Astrocyte (in vitro differentiated cells and primary cell): ENCODE data around the gene TXNDC17. TPM values are rescaled to one million over a fixed set of nuclear protein-coding genes. Genes with fewer than 3 reads are reported as not detected.

ENCODE experiments used
- DNase-seq: peaks from one replicate; pipeline ENCODE4 v3.0.0-alpha.2; 2010; ENCODE audit warnings: low read depth
- FAIRE-seq: peaks from 2 replicates; lab custom pipeline; 2011; peaks lifted over from hg19 to GRCh38; lab: Jason Lieb, UNC
- H2AFZ ChIP-seq: 2 replicates; pipeline ENCODE4 v1.6.0; 2012; ENCODE audit warnings: low read depth, low read length, inconsistent platforms
- H3K27ac ChIP-seq: 2 replicates; pipeline ENCODE4 v1.5.1; 2011; ENCODE audit warnings: low read depth, low read length, inconsistent platforms
- H3K27me3 ChIP-seq: 2 replicates; pipeline ENCODE4 v1.6.0; 2011; ENCODE audit warnings: low read length, inconsistent platforms; ENCODE audit not compliant: insufficient read depth
- H3K36me3 ChIP-seq: 2 replicates; pipeline ENCODE4 v1.5.1; 2011; ENCODE audit warnings: low read length, inconsistent platforms; ENCODE audit not compliant: insufficient read depth
- H3K4me1 ChIP-seq: 2 replicates; pipeline ENCODE4 v1.5.1; 2011; ENCODE audit warnings: low read length, inconsistent platforms; ENCODE audit not compliant: insufficient read depth
- H3K4me2 ChIP-seq: 2 replicates; pipeline ENCODE4 v1.6.0; 2012; ENCODE audit warnings: low read length, inconsistent platforms
- H3K4me3 ChIP-seq: 2 replicates; pipeline ENCODE4 v1.5.1; 2011; ENCODE audit warnings: low read depth, mild to moderate bottlenecking, low read length, inconsistent platforms; ENCODE audit not compliant: insufficient read depth
- H3K79me2 ChIP-seq: 2 replicates; pipeline ENCODE4 v1.6.0; 2012; ENCODE audit warnings: mild to moderate bottlenecking, low read length, inconsistent platforms; ENCODE audit not compliant: insufficient read depth
- H3K9ac ChIP-seq: 2 replicates; pipeline ENCODE4 v1.6.0; 2012; ENCODE audit warnings: mild to moderate bottlenecking, low read length, inconsistent platforms
- H3K9me3 ChIP-seq: 2 replicates; pipeline ENCODE4 v1.5.1; 2012; ENCODE audit warnings: low read depth, mild to moderate bottlenecking, low read length, inconsistent platforms; ENCODE audit not compliant: insufficient read depth
- H4K20me1 ChIP-seq: 2 replicates; pipeline ENCODE4 v1.6.0; 2012; ENCODE audit warnings: low read length, inconsistent platforms; ENCODE audit not compliant: insufficient read depth
- H3K27ac Mint-ChIP-seq: one replicate; pipeline ENCODE4 v1.8.0; 2021; ENCODE audit warnings: mild to moderate bottlenecking, mixed read lengths; ENCODE audit not compliant: unreplicated experiment
- H3K27me3 Mint-ChIP-seq: one replicate; pipeline ENCODE4 v1.8.0; 2021; ENCODE audit warnings: low read depth, mixed read lengths; ENCODE audit not compliant: unreplicated experiment
- H3K36me3 Mint-ChIP-seq: one replicate; pipeline ENCODE4 v1.8.0; 2021; ENCODE audit warnings: low read depth, mixed read lengths; ENCODE audit not compliant: unreplicated experiment
- H3K4me1 Mint-ChIP-seq: one replicate; pipeline ENCODE4 v1.8.0; 2021; ENCODE audit warnings: low read depth, mixed read lengths; ENCODE audit not compliant: unreplicated experiment
- H3K4me3 Mint-ChIP-seq: one replicate; pipeline ENCODE4 v1.8.0; 2021; ENCODE audit warnings: mild to moderate bottlenecking, moderate library complexity, mixed read lengths; ENCODE audit not compliant: unreplicated experiment
- H3K9me3 Mint-ChIP-seq: one replicate; pipeline ENCODE4 v1.8.0; 2021; ENCODE audit warnings: mild to moderate bottlenecking, mixed read lengths; ENCODE audit not compliant: unreplicated experiment
- EZH2 ChIP-seq: IDR thresholded peaks from 2 replicates; pipeline ENCODE4 v1.6.1; 2012; ENCODE audit warnings: mild to moderate bottlenecking, low read length, inconsistent platforms; ENCODE audit not compliant: insufficient read depth
- total RNA-seq: library from RNA; stranded (reverse); gene quantifications from 2 replicates; pipeline ENCODE4 v1.2.1, GENCODE V29; 2021
- TF ChIP-seq, protein P1 (sequence below): IDR thresholded peaks from 2 replicates; pipeline ENCODE4 v1.5.1; 2011; ENCODE audit warnings: low read depth, mild to moderate bottlenecking, inconsistent platforms, low read length, moderate library complexity; ENCODE audit not compliant: insufficient read depth

The TXNDC17 gene
- total RNA-seq, 1 donor from 2014 or later, result 158 TPM

DNA sequence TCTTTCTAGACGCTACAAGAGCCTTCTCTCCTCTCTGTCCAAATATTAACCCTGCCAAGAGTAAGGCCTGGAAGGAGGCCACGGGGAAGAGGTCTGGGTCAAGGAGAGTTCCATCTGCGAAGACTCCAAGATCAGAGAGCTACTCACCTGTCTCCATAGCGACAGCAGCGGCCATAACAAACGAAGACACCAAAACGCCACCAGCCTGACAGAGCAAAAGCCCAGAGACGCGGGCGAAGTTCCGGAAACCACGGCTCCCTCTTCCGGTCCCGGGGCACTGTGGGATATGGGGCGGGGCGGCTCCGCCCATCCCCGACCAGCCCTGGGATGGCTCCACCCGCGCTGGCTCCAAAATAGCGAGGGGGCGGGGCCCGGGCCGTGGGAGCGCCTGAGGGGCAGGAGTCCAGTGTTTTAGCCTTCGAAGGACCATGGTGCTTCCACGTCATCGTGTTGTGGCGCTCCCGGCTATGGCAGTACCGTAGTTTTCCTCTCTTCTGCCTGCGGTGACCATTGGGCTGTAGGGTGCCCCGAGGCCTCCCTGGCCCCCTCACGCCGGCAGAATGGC, 10.6 kb downstream of the TXNDC17 start, which contains the start of the genes C17orf100 and MED31:
Gene C17orf100 (plus strand): TSS at position 409 of the 565 bp plus-strand sequence. CDS start 152 bp downstream, at position 561.
Gene MED31 (minus strand): TSS at position 252 of the 565 bp plus-strand sequence. CDS start 77 bp downstream, at position 175.
- Mint-ChIP-seq H3K9me3 (peaks cover 2% of the 10 kb centered on the region), H3K27ac (peak within 1 kb of the TSS; percentile 100), H3K27me3 (peaks cover 19% of the 10 kb centered on the region), H3K36me3 (peaks cover 5% of the 10 kb centered on the region), H3K4me1 (peaks cover 22% of the 10 kb centered on the region), H3K4me3 (peak within 1 kb of the TSS; percentile 100)
- Histone ChIP-seq H4K20me1 (peaks cover 33% of the 10 kb centered on the region), H3K36me3 (peaks cover 9% of the 10 kb centered on the region), H3K4me1 (peaks cover 30% of the 10 kb centered on the region), H3K4me2 (peak within 1 kb of the TSS; percentile 99), H3K9ac (peak within 1 kb of the TSS; percentile 99), H3K27me3 (peaks cover 28% of the 10 kb centered on the region), H3K9me3 (peaks cover 5% of the 10 kb centered on the region), H2AFZ (peak within 1 kb of the TSS; percentile 97), H3K4me3 (peak within 1 kb of the TSS; percentile 100), H3K79me2 (peaks cover 40% of the 10 kb centered on the region), H3K27ac (peak within 1 kb of the TSS; percentile 95)
- peak; percentile 72 for DNase-seq
- TF ChIP-seq EZH2, result no peak
- TF ChIP-seq, protein P1, sequence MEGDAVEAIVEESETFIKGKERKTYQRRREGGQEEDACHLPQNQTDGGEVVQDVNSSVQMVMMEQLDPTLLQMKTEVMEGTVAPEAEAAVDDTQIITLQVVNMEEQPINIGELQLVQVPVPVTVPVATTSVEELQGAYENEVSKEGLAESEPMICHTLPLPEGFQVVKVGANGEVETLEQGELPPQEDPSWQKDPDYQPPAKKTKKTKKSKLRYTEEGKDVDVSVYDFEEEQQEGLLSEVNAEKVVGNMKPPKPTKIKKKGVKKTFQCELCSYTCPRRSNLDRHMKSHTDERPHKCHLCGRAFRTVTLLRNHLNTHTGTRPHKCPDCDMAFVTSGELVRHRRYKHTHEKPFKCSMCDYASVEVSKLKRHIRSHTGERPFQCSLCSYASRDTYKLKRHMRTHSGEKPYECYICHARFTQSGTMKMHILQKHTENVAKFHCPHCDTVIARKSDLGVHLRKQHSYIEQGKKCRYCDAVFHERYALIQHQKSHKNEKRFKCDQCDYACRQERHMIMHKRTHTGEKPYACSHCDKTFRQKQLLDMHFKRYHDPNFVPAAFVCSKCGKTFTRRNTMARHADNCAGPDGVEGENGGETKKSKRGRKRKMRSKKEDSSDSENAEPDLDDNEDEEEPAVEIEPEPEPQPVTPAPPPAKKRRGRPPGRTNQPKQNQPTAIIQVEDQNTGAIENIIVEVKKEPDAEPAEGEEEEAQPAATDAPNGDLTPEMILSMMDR, result no peak
- FAIRE-seq, result no peak

- DNase-seq, result peak; percentile 18
- peaks cover 19% of the 10 kb centered on the region for H3K27me3 Mint-ChIP-seq
These were observed 11.1 kb downstream of the TXNDC17 start for GRCh38 chr17:6651919-6652452.

More at GRCh38 chr17:6651919-6652452, 11.1 kb downstream of the TXNDC17 start:
- Histone ChIP-seq H2AFZ (peak overlapping the region; percentile 97), H3K27me3 (peaks cover 28% of the 10 kb centered on the region), H3K9me3 (peaks cover 5% of the 10 kb centered on the region), H3K4me3 (peak overlapping the region; percentile 100), H4K20me1 (peaks cover 33% of the 10 kb centered on the region), H3K79me2 (peaks cover 40% of the 10 kb centered on the region), H3K27ac (peak overlapping the region; percentile 31), H3K4me1 (peaks cover 30% of the 10 kb centered on the region), H3K9ac (peak overlapping the region; percentile 99), H3K36me3 (peaks cover 9% of the 10 kb centered on the region), H3K4me2 (peak overlapping the region; percentile 99)
- FAIRE-seq, result no peak
- H3K27ac Mint-ChIP-seq, result no peak overlapping the region
- H3K9me3 Mint-ChIP-seq, result peaks cover 2% of the 10 kb centered on the region
- TF ChIP-seq, protein P1, result no peak
- TF ChIP-seq EZH2, result no peak
- H3K36me3 Mint-ChIP-seq, result peaks cover 5% of the 10 kb centered on the region
- peak overlapping the region; percentile 77 for H3K4me3 Mint-ChIP-seq
- peaks cover 22% of the 10 kb centered on the region for H3K4me1 Mint-ChIP-seq
